Neural crest cell (in vitro differentiated cells): Measurements from ENCODE around the gene HDGF. TPM values are rescaled to one million over a fixed set of nuclear protein-coding genes. Genes with fewer than 3 reads are reported as not detected.
A peak's percentile ranks its signal among the peaks of the same experiment; 100 is the strongest.

Source experiments
- DNase-seq: peaks from one replicate; pipeline ENCODE4 v3.0.0; 2021; ENCODE audit warnings: low read depth, mixed read lengths, low spot score
- H3K27ac Mint-ChIP-seq: one replicate; pipeline ENCODE4 v1.8.0; 2021; ENCODE audit warnings: mild to moderate bottlenecking, mixed read lengths; ENCODE audit not compliant: unreplicated experiment
- H3K27me3 Mint-ChIP-seq: 2 replicates; pipeline ENCODE4 v1.8.0; 2021; ENCODE audit warnings: low read depth, mild to moderate bottlenecking, mixed read lengths
- H3K36me3 Mint-ChIP-seq: 2 replicates; pipeline ENCODE4 v1.8.0; 2021; ENCODE audit warnings: low read depth, mild to moderate bottlenecking, mixed read lengths
- H3K4me1 Mint-ChIP-seq: 2 replicates; pipeline ENCODE4 v1.8.0; 2021; ENCODE audit warnings: mixed read lengths
- H3K4me3 Mint-ChIP-seq: one replicate; pipeline ENCODE4 v1.8.0; 2021; ENCODE audit warnings: mild to moderate bottlenecking, mixed read lengths
- H3K9me3 Mint-ChIP-seq: 2 replicates; pipeline ENCODE4 v1.8.0; 2021; ENCODE audit warnings: mixed read lengths
- CTCF ChIP-seq: fragments of 200-600 bp; sonication (generic); conservative IDR thresholded peaks from 2 replicates; pipeline ENCODE4 v1.5.0; 2021; ENCODE audit warnings: antibody characterized with exemption, mild to moderate bottlenecking
- total RNA-seq: library from RNA; stranded (reverse); gene quantifications from 2 replicates; pipeline ENCODE4 v1.2.1, GENCODE V29; 2021

HDGF gene
- total RNA-seq, 1 donor from 2014 or later: 304 TPM

GRCh38 chr1:156704930-156705320 is 46.5 kb downstream of the HDGF start:
- peaks cover 7% of the 10 kb centered on the region for H3K36me3 Mint-ChIP-seq
- peaks cover 30% of the 10 kb centered on the region for H3K27me3 Mint-ChIP-seq
- DNase-seq: no peak
- no peak for TF ChIP-seq CTCF
- H3K4me1 Mint-ChIP-seq: peaks cover 79% of the 10 kb centered on the region
- H3K27ac Mint-ChIP-seq: peak overlapping the region; percentile 50
- H3K4me3 Mint-ChIP-seq: peak overlapping the region; percentile 95
- no peaks in the 10 kb centered on the region for H3K9me3 Mint-ChIP-seq

GRCh38 chr1:156704166-156704711 is 47.2 kb downstream of the HDGF start:
- no peaks in the 10 kb centered on the region for H3K9me3 Mint-ChIP-seq
- peak overlapping the region; percentile 95 for H3K4me3 Mint-ChIP-seq
- DNase-seq: no peak
- H3K4me1 Mint-ChIP-seq: peaks cover 79% of the 10 kb centered on the region
- TF ChIP-seq CTCF: no peak
- H3K27ac Mint-ChIP-seq: peak overlapping the region; percentile 86
- H3K27me3 Mint-ChIP-seq: peaks cover 33% of the 10 kb centered on the region
- peaks cover 14% of the 10 kb centered on the region for H3K36me3 Mint-ChIP-seq

- Mint-ChIP-seq H3K27ac (peak overlapping the region; percentile 86), H3K4me3 (peak overlapping the region; percentile 95), H3K4me1 (peaks cover 79% of the 10 kb centered on the region), H3K9me3 (no peaks in the 10 kb centered on the region), H3K36me3 (peaks cover 18% of the 10 kb centered on the region), H3K27me3 (peaks cover 33% of the 10 kb centered on the region)
- no peak for DNase-seq
- no peak for TF ChIP-seq CTCF
Measured at GRCh38 chr1:156703741-156704140, 47.7 kb downstream of the HDGF start.

GRCh38 chr1:156703336-156703735 is 48.1 kb downstream of the HDGF start:
- H3K27me3 Mint-ChIP-seq: peaks cover 29% of the 10 kb centered on the region
- H3K9me3 Mint-ChIP-seq: no peaks in the 10 kb centered on the region
- H3K4me1 Mint-ChIP-seq: peaks cover 77% of the 10 kb centered on the region
- no peak overlapping the region for H3K27ac Mint-ChIP-seq
- DNase-seq: no peak
- peak overlapping the region; percentile 95 for H3K4me3 Mint-ChIP-seq
- peaks cover 22% of the 10 kb centered on the region for H3K36me3 Mint-ChIP-seq
- no peak for TF ChIP-seq CTCF

- H3K27me3 Mint-ChIP-seq: peaks cover 21% of the 10 kb centered on the region
- H3K9me3 Mint-ChIP-seq: no peaks in the 10 kb centered on the region
- TF ChIP-seq CTCF: no peak
- peak overlapping the region; percentile 72 for H3K4me3 Mint-ChIP-seq
- no peak for DNase-seq
- H3K36me3 Mint-ChIP-seq: peaks cover 26% of the 10 kb centered on the region
- H3K4me1 Mint-ChIP-seq: peaks cover 71% of the 10 kb centered on the region
- peak overlapping the region; percentile 50 for H3K27ac Mint-ChIP-seq
Measured at GRCh38 chr1:156700736-156701531, 50.5 kb downstream of the HDGF start.
